Measurements from ENCODE around the gene HS6ST3. TPM values are rescaled to one million over a fixed set of nuclear protein-coding genes. Genes with fewer than 3 reads are reported as not detected.
A peak's percentile ranks its signal among the peaks of the same experiment; 100 is the strongest.

Gene HS6ST3
- total and polyA plus RNA-seq, 2 donors (not counting 3 experiments of a cell fraction or from before 2014, with no cell fraction given): 0.03 to 0.15 TPM

DNA sequence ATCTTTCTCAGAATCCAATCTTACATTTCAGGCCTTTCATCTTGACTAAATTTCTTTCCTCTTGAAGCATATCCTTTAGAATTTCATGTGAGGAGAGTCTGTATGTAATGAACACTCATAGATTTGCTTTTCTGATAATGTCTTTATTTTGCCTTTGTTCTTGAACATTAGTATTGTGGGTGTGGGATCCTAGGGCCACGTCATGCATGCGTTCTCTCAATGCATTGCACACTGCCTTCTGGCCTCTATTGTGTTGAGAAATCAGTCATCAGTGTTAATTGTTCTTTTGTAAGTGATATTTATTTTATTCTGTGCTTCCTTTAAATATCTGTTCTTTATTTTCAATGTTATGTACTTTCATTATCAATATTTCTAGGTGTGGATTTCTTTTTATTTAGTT is 539.4 kb downstream of the HS6ST3 start:
- no TSS peak for BruUV-seq (replicated peaks)
- no peak for TF ChIP-seq MYC (IDR thresholded peaks at IDR 0.05; ENCODE audit: low read depth, low read length)
- no peak for TF ChIP-seq JUN (IDR thresholded peaks at IDR 0.05; ENCODE audit: borderline replicate concordance, insufficient read depth, insufficient read length, low read depth)
- TF ChIP-seq FOS (IDR thresholded peaks at IDR 0.05; ENCODE audit: borderline replicate concordance, insufficient read depth, low read length): peak; percentile 8
- TF ChIP-seq GATA2 (IDR thresholded peaks at IDR 0.05; ENCODE audit: insufficient read depth, insufficient read length, low read depth, low read length): peak; percentile 46
- FAIRE-seq (no peak), DNase-seq (ENCODE audit: low read depth, low spot score) (peak; percentile 29)
- intact Hi-C loops (cut with micrococcal nuclease) (no loop called here), dilution Hi-C loops (cut with MboI; ENCODE audit: extremely low pct_ligation_motif_present, low sequenced_read_pairs) (no loop called here)
- H3K4me2 ChIP-seq (ENCODE audit: insufficient read depth, low read length): no peak overlapping the region
- no peak overlapping the region for H3K9ac ChIP-seq (replicated peaks; ENCODE audit: extremely low read depth, insufficient read depth, low read length)
- no peaks in the 10 kb centered on the region for H3K9me1 ChIP-seq (replicated peaks; ENCODE audit: control insufficient read depth, extremely low read depth, insufficient read depth, low read length)
- H3K27ac ChIP-seq (ENCODE audit: insufficient read depth, low read depth, low read length): no peak overlapping the region
- no peaks in the 10 kb centered on the region for H3K9me3 ChIP-seq (replicated peaks; ENCODE audit: control insufficient read depth, insufficient read depth, low read length)
- H3K79me2 ChIP-seq (ENCODE audit: control insufficient read depth, insufficient read depth, low read length): no peaks in the 10 kb centered on the region
- POLR2A ChIA-PET: no interaction called here
- CTCF ChIA-PET: no interaction called here
- H4K20me1 ChIP-seq (replicated peaks; ENCODE audit: control insufficient read depth, extremely low read depth, insufficient read depth, low read length): no peaks in the 10 kb centered on the region
- no peaks in the 10 kb centered on the region for H3K36me3 ChIP-seq (ENCODE audit: control insufficient read depth in 2 of 2, extremely low read depth in 1 of 2, insufficient read depth in 2 of 2, low read length in 2 of 2)
- H3K27me3 ChIP-seq (ENCODE audit: control insufficient read depth in 2 of 2, insufficient read depth in 2 of 2, low read length in 2 of 2): no peaks in the 10 kb centered on the region
- H2AFZ ChIP-seq (ENCODE audit: low read depth, low read length): no peak overlapping the region
- no peaks in the 10 kb centered on the region for H3K4me1 ChIP-seq (ENCODE audit: control insufficient read depth, extremely low read depth, insufficient read depth, low read length)
- H3K4me3 ChIP-seq (replicated peaks in 1 of 3; ENCODE audit: insufficient read depth in 1 of 3, low read depth in 1 of 3, low read length in 3 of 3): no peak overlapping the region

DNA sequence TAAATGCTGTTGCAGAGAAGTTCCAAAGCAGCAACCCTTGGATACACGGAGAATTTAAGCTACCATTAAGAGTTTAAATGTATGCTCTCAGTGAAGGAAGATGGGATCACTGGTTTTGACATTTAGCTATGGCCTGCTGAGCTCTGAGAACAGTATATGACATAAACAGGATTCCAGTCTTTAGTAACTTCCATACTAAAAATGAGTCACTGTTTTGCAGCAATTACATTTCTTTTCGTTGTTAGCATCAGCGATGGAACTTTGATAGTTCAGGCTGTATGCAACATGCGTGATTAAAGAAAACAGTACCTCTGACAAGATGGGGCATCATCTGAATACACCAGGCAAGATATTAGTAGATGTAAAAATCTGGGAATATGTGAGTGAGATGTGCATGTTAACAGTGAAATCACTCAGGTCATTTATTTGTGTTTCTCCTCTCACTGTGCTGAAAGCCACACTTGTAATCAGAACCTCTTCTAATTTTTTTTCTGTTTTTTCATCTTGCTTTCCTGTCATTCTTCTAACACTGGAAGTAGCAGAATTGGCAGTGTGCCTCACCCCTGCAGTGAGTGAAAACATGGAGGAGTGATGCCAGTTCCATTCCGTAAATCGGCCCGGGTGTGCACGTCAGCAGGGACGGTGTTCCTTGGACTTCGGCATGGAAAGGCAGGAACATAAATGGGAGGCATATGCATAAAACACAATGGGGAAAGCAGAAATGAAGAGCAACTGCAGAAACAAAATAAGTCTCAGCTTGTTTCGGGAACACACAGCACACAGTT is 542.8 kb downstream of the HS6ST3 start:
- BruUV-seq (replicated peaks): no TSS peak
- H3K9me3 ChIP-seq (replicated peaks; ENCODE audit: control insufficient read depth, insufficient read depth, low read length): no peaks in the 10 kb centered on the region
- no peak overlapping the region for H2AFZ ChIP-seq (ENCODE audit: low read depth, low read length)
- no peak overlapping the region for H3K27ac ChIP-seq (ENCODE audit: insufficient read depth, low read depth, low read length)
- dilution Hi-C loops (cut with MboI; ENCODE audit: extremely low pct_ligation_motif_present, low sequenced_read_pairs): no loop called here
- no peaks in the 10 kb centered on the region for H4K20me1 ChIP-seq (replicated peaks; ENCODE audit: control insufficient read depth, extremely low read depth, insufficient read depth, low read length)
- FAIRE-seq (no peak), DNase-seq (ENCODE audit: low read depth, low spot score) (peak; percentile 17)
- CTCF ChIA-PET: no interaction called here
- no peaks in the 10 kb centered on the region for H3K36me3 ChIP-seq (ENCODE audit: control insufficient read depth in 2 of 2, extremely low read depth in 1 of 2, insufficient read depth in 2 of 2, low read length in 2 of 2)
- H3K4me2 ChIP-seq (ENCODE audit: insufficient read depth, low read length): no peak overlapping the region
- no peak overlapping the region for H3K9ac ChIP-seq (replicated peaks; ENCODE audit: extremely low read depth, insufficient read depth, low read length)
- no peaks in the 10 kb centered on the region for H3K79me2 ChIP-seq (ENCODE audit: control insufficient read depth, insufficient read depth, low read length)
- no peak overlapping the region for H3K4me3 ChIP-seq (replicated peaks in 1 of 3; ENCODE audit: insufficient read depth in 1 of 3, low read depth in 1 of 3, low read length in 3 of 3)
- no peaks in the 10 kb centered on the region for H3K9me1 ChIP-seq (replicated peaks; ENCODE audit: control insufficient read depth, extremely low read depth, insufficient read depth, low read length)
- TF ChIP-seq FOS (IDR thresholded peaks at IDR 0.05; ENCODE audit: borderline replicate concordance, insufficient read depth, low read length) (no peak), POLR2AphosphoS5 (IDR thresholded peaks at IDR 0.05; ENCODE audit: insufficient read depth, low read depth, low read length) (no peak), POLR2A (IDR thresholded peaks at IDR 0.05; ENCODE audit: low read depth, low read length) (no peak), MYC (IDR thresholded peaks at IDR 0.05; ENCODE audit: low read depth, low read length) (no peak), EZH2 (IDR thresholded peaks at IDR 0.05; ENCODE audit: borderline replicate concordance, low read depth, low read length, severe bottlenecking) (no peak), JUN (IDR thresholded peaks at IDR 0.05; ENCODE audit: borderline replicate concordance, insufficient read depth, insufficient read length, low read depth) (no peak), GATA2 (IDR thresholded peaks at IDR 0.05; ENCODE audit: insufficient read depth, insufficient read length, low read depth, low read length) (no peak)
- TF ChIP-seq, protein P1, sequence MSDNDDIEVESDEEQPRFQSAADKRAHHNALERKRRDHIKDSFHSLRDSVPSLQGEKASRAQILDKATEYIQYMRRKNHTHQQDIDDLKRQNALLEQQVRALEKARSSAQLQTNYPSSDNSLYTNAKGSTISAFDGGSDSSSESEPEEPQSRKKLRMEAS (IDR thresholded peaks at IDR 0.05; ENCODE audit: insufficient read depth, insufficient read length): no peak
- TF ChIP-seq, protein P2, sequence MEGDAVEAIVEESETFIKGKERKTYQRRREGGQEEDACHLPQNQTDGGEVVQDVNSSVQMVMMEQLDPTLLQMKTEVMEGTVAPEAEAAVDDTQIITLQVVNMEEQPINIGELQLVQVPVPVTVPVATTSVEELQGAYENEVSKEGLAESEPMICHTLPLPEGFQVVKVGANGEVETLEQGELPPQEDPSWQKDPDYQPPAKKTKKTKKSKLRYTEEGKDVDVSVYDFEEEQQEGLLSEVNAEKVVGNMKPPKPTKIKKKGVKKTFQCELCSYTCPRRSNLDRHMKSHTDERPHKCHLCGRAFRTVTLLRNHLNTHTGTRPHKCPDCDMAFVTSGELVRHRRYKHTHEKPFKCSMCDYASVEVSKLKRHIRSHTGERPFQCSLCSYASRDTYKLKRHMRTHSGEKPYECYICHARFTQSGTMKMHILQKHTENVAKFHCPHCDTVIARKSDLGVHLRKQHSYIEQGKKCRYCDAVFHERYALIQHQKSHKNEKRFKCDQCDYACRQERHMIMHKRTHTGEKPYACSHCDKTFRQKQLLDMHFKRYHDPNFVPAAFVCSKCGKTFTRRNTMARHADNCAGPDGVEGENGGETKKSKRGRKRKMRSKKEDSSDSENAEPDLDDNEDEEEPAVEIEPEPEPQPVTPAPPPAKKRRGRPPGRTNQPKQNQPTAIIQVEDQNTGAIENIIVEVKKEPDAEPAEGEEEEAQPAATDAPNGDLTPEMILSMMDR (IDR thresholded peaks at IDR 0.05; ENCODE audit: extremely low read depth in 1 of 2, insufficient read depth in 1 of 2, low read depth in 1 of 2, low read length in 2 of 2): no peak
- POLR2A ChIA-PET: no interaction called here
- H3K4me1 ChIP-seq (ENCODE audit: control insufficient read depth, extremely low read depth, insufficient read depth, low read length): no peaks in the 10 kb centered on the region
- H3K27me3 ChIP-seq (ENCODE audit: control insufficient read depth in 2 of 2, insufficient read depth in 2 of 2, low read length in 2 of 2): no peaks in the 10 kb centered on the region
- intact Hi-C loops (cut with micrococcal nuclease): no loop called here

Measured in endothelial cell of umbilical vein (primary cell).